GM12874 (cell line): ENCODE results near the gene CPA3.

Experiments
- TF ChIP-seq, protein P1 (sequence below): IDR thresholded peaks from 2 replicates; pipeline ENCODE4 v1.5.1; 2011; ENCODE audit warnings: low read depth, mild to moderate bottlenecking, control low read depth, low read length, moderate library complexity; ENCODE audit not compliant: insufficient read depth

The CPA3 gene

DNA sequence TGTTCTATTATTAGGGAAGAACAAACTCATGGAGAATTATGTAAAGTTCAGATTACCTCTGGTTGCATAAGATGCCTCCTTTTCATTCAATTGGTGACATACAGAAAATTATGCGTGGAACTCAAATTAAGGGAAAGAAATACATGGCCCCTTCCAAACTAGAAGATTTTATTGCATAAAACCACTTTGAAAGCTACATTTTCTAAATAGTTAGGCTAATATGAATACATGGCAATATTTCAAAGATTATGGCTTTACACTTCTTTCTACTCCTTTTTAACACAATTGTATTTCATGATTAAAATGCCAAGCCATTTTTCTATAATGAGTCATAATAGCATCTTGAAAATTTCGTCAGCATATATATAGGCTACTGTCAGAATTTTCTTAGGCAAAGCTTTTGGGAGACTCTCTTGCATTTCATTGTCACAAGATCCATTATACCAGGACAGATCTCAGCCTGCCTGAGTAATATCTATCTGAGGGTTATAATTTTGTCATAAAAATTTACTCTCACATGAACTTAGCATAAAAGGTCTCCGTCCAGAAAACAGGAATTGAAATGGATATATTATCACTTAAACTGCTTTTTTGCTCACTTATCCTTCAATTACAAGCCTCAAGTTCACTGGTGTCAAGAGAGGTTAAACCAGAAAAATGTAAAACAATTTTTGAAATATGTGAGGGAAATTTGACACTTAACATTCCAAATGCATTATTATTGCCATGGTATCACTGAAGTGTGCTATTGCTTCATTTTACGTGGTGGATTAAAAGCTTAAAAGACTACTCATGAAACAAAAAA is 37.1 kb downstream of the CPA3 start:
- TF ChIP-seq, protein P1, sequence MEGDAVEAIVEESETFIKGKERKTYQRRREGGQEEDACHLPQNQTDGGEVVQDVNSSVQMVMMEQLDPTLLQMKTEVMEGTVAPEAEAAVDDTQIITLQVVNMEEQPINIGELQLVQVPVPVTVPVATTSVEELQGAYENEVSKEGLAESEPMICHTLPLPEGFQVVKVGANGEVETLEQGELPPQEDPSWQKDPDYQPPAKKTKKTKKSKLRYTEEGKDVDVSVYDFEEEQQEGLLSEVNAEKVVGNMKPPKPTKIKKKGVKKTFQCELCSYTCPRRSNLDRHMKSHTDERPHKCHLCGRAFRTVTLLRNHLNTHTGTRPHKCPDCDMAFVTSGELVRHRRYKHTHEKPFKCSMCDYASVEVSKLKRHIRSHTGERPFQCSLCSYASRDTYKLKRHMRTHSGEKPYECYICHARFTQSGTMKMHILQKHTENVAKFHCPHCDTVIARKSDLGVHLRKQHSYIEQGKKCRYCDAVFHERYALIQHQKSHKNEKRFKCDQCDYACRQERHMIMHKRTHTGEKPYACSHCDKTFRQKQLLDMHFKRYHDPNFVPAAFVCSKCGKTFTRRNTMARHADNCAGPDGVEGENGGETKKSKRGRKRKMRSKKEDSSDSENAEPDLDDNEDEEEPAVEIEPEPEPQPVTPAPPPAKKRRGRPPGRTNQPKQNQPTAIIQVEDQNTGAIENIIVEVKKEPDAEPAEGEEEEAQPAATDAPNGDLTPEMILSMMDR = no peak

DNA sequence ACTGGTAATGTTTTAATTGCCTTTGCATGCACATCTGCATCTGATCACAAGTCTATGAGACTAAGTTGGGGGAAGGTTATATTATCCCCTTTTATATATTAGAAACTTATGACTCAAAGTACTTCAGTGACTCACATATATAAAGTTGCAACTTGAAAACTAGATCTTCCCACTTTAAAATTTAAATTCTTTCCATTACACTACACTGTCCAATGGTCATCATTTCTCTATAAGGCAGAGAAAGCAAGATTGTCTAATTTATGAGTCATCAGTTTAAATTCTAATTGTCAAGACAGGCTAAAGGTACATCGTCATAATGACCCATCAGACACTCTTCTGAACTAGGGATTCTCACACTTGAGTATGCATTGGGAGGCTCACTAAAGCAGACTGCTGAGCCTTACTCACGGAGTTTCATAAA is 37.9 kb downstream of the CPA3 start:
- TF ChIP-seq, protein P1 = no peak

DNA sequence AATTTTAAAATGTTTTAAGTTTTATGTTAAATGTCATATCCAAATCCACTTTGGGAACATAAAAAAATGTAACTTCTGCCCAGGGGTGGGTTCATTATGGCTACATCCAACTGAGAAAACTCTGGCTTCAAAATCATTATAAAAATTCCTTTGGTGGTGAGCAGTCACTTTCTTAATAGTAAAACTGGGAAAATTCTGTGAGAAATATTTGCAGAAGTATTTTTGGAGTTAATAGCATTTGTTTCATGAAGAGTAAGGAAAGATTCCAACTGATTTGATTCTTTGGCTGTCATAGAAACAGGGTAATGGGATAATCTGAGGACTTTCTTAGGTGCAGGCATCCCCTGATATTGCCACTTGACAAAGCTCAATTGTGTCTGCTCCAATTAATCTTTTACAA is 38.8 kb downstream of the CPA3 start:
- TF ChIP-seq, protein P1 = no peak

DNA sequence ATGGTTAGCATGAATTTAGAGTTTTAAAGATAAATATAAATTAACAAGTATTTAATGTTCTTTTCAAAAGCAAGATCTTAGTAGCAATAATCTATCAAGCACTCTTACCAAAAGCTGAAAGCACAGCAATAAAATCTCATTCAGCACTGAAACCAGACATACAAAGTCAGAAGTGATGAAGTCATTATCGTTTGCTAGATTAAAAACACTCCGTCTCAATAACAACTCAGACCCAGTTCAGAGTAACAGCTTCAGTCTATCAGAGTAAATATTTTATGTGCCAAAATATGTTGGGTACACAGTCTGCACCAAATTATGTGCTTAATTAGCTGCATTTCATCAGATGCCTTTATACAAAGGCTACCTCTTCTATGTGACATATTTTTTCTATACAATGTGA is 41.6 kb downstream of the CPA3 start:
- TF ChIP-seq, protein P1 = no peak

DNA sequence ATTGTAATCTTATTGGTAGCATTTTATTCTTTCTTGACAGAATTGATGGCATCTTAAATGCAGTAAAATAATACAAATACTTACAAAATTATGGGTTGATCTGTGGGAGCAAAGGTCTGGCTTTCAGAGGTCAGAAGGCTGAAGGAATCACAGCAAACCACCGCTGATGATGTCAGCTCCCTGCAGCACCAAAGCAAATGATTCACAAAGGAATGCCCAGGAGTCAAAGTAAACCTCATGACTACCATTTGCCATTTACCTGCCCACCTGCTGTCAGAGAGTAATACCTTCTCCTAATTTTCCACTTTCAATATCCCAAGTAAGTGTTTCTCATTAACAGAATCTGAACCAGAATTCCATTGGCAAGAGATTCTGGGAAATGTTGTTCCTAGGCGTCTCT is 46.1 kb downstream of the CPA3 start:
- TF ChIP-seq, protein P1 = no peak

DNA sequence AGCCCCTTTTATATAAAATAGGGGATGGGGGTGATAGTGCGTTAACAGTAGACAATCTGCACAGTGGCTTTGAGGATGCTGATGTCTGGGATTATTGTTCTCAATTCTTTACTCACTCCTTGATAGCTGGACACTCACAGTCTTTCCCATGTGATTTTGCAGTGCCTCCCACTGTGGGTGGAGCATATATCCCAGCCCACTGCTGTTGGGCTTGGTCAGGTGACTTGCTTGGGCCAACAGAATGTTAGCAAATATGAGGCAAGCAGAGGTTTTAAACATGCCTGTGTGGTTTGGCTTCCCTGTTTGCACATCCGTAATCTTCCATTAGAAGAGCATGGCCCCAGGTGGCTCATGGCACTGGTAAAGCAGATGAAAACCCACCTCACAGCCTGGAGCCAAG is 46.5 kb downstream of the CPA3 start:
- TF ChIP-seq, protein P1 = no peak

DNA sequence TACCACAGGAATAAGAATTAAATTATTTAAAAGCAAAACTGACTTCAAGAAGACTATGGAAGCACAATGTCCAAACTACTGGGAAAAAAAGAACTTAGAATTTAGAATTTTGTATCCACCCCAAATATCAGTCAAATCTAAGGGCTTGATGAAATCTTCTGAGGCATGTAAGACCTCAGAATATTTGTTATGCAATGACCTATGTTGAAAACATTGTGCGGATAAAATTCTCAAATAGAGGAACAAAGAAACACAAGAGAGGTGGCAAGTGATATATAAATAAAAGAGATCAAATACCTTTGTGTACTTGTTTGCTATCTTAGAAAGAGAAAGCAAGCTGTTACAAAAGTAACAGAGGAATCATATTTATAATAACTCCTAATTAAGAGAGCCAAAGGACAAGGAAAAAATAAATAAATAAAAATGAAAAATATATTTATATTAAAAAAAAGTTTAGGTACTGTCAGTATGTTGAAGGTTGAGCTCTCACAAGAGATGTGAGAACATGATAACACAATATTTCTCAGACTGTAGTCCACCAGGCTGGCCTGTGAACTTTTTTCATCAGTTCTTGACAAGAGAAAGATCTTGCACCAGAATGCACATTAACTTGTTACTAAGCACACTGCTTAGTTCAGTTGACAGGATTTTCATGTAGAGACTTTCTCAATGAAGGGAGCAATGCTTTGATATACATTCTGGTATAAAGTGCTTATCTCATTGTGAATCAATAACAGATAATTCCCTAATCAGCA is 50.0 kb downstream of the CPA3 start:
- TF ChIP-seq, protein P1 = no peak
